DND-41 (cell line): ENCODE data around the gene RAB29.

ENCODE experiments used
- ATAC-seq: fragments of 200-7000 bp; cut with Tn5 transposase; 3 replicates; pipeline ENCODE4 v1.9.1; 2021; ENCODE audit warnings: low read depth; ENCODE audit not compliant: insufficient read depth
- DNase-seq: peaks from one replicate; pipeline ENCODE4 v3.0.0-alpha.2; 2020
- H2AFZ ChIP-seq: 2 replicates; pipeline ENCODE4 v1.6.0; 2012; ENCODE audit warnings: low read depth, low read length
- H3K27ac ChIP-seq: 2 replicates; pipeline ENCODE4 v1.5.1; 2012; ENCODE audit warnings: low read length, inconsistent platforms
- H3K27me3 ChIP-seq: fragments of 200-600 bp; sonication (generic); 2 replicates; pipeline ENCODE4 v1.6.0; 2012; ENCODE audit warnings: low read length, mild to moderate bottlenecking, inconsistent platforms; ENCODE audit not compliant: insufficient read depth, poor library complexity
- H3K36me3 ChIP-seq: 2 replicates; pipeline ENCODE4 v1.5.1; 2012; ENCODE audit warnings: low read length, inconsistent platforms; ENCODE audit not compliant: insufficient read depth
- H3K4me1 ChIP-seq: 2 replicates; pipeline ENCODE4 v1.5.1; 2012; ENCODE audit warnings: mild to moderate bottlenecking, low read length; ENCODE audit not compliant: insufficient read depth
- H3K4me2 ChIP-seq: 2 replicates; pipeline ENCODE4 v1.6.0; 2012; ENCODE audit warnings: mild to moderate bottlenecking, moderate library complexity, low read length, inconsistent platforms; ENCODE audit not compliant: insufficient read depth
- H3K4me3 ChIP-seq, 2 experiments: fragments of 200-600 bp in 1 of 2; shearing (Covaris generic) in 1 of 2; 2 replicates each; pipeline ENCODE4 v1.5.1; 2012 to 2016; ENCODE audit warnings: inconsistent platforms in 2 of 2, low read length in 2 of 2, mild to moderate bottlenecking in 2 of 2, low read depth in 1 of 2, moderate library complexity in 1 of 2
- H3K79me2 ChIP-seq: 2 replicates; pipeline ENCODE4 v1.6.0; 2012; ENCODE audit warnings: low read length, inconsistent platforms; ENCODE audit not compliant: insufficient read depth
- H3K9ac ChIP-seq: 2 replicates; pipeline ENCODE4 v1.6.0; 2012; ENCODE audit warnings: low read depth, mild to moderate bottlenecking, inconsistent platforms, low read length, moderate library complexity
- H3K9me3 ChIP-seq: 2 replicates; pipeline ENCODE4 v1.5.1; 2012; ENCODE audit warnings: low read length, moderate library complexity, mild to moderate bottlenecking, inconsistent platforms; ENCODE audit not compliant: insufficient read depth, severe bottlenecking
- H4K20me1 ChIP-seq: 2 replicates; pipeline ENCODE4 v1.6.0; 2012; ENCODE audit warnings: low read length; ENCODE audit not compliant: insufficient read depth
- CTCF ChIP-seq: IDR thresholded peaks from 2 replicates; pipeline ENCODE4 v1.5.1; 2012; ENCODE audit warnings: borderline replicate concordance, low read length, moderate library complexity, mild to moderate bottlenecking; ENCODE audit not compliant: poor library complexity, severe bottlenecking; ENCODE audit errors: extremely low read depth
- EZH2 ChIP-seq: IDR thresholded peaks from 3 replicates; pipeline ENCODE4 v1.6.1; 2012; ENCODE audit warnings: borderline replicate concordance, low read depth, mild to moderate bottlenecking, moderate library complexity, low read length, inconsistent platforms; ENCODE audit not compliant: severe bottlenecking

RAB29 gene

GRCh38 chr1:205812878-205813754 lies 37.8 kb upstream of the RAB29 start, which contains the start of gene SLC41A1:
Gene SLC41A1 (minus strand): TSS chr1:205813198. CDS start chr1:205810441, 2,757 bp downstream.
- H3K4me3 ChIP-seq: peak within 1 kb of the TSS; percentile 70 to 92
- H3K9me3 ChIP-seq: no peaks in the 10 kb centered on the region
- H2AFZ ChIP-seq: peak within 1 kb of the TSS; percentile 90
- H3K79me2 ChIP-seq: peaks cover 57% of the 10 kb centered on the region
- H3K27me3 ChIP-seq: no peaks in the 10 kb centered on the region
- H3K4me2 ChIP-seq: peak within 1 kb of the TSS; percentile 97
- ATAC-seq (peak; percentile 90), DNase-seq (peak; percentile 94)
- H4K20me1 ChIP-seq: peaks cover 14% of the 10 kb centered on the region; the same call in 1 of the 2 replicates
- H3K4me1 ChIP-seq: peaks cover 59% of the 10 kb centered on the region
- peaks cover 32% of the 10 kb centered on the region for H3K36me3 ChIP-seq
- TF ChIP-seq CTCF (no peak), EZH2 (no peak)
- peak within 1 kb of the TSS; percentile 90 for H3K9ac ChIP-seq
- peak within 1 kb of the TSS; percentile 74 for H3K27ac ChIP-seq

DNA sequence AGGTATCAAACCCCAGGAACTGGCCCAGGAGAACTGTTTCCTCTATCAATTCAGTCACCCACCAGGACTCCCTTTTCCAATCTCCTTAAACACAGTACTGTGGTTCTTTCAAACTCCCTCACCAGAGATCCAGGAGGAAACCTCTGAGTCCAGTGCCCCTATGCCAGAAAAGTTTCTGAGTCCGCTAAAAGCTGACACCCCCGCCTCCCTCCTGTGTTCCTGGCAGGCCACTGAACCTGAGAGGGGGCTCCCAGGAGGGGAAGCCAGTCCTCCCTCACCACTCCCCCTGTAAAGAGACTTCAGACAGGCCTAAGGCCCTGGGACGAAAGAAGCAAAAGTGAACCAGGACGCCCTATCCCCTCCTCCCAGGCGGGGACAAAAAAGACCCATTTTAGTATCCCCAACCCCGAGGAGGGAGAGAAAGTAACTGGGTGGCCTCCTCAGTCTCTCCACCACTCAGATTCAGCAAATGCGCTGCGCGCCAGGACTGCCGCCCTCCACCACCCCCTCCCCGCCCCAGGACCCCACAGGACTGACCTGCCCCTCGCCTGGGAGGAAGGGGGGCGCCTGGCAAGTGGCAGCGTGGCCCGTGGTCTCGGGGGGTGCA lies 37.1 kb upstream of the RAB29 start:
- Histone ChIP-seq H4K20me1 (peaks cover 14% of the 10 kb centered on the region; the same call in 1 of the 2 replicates), H3K9me3 (no peaks in the 10 kb centered on the region), H3K4me2 (peak overlapping the region; percentile 97), H3K4me1 (peaks cover 61% of the 10 kb centered on the region), H3K4me3 (peak overlapping the region; percentile 70 to 92), H3K27me3 (no peaks in the 10 kb centered on the region), H3K9ac (peak overlapping the region; percentile 90), H3K36me3 (peaks cover 35% of the 10 kb centered on the region), H3K79me2 (peaks cover 58% of the 10 kb centered on the region), H2AFZ (peak overlapping the region; percentile 76), H3K27ac (peak overlapping the region; percentile 74)
- DNase-seq (peak; percentile 44), ATAC-seq (peak; percentile 38)
- no peak for TF ChIP-seq CTCF
- no peak for TF ChIP-seq EZH2

GRCh38 chr1:205811660-205812059 lies 36.4 kb upstream of the RAB29 start:
- Histone ChIP-seq H4K20me1 (peaks cover 20% of the 10 kb centered on the region; the same call in 1 of the 2 replicates), H3K9ac (peak overlapping the region; percentile 90), H3K27ac (peak overlapping the region; percentile 74), H3K27me3 (no peaks in the 10 kb centered on the region), H3K9me3 (no peaks in the 10 kb centered on the region), H3K4me3 (peak overlapping the region; percentile 70 to 92; a peak in 3 of 4 replicates), H3K4me1 (peaks cover 68% of the 10 kb centered on the region), H3K36me3 (peaks cover 40% of the 10 kb centered on the region), H3K79me2 (peaks cover 64% of the 10 kb centered on the region), H2AFZ (no peak overlapping the region), H3K4me2 (peak overlapping the region; percentile 97)
- ATAC-seq (no peak), DNase-seq (no peak)
- no peak for TF ChIP-seq EZH2
- no peak for TF ChIP-seq CTCF
